Stimulated activated naive CD8-positive, alpha-beta T cell treated with anti-CD3 and anti-CD28 coated beads, Interleukin-15, Interleukin-2, amounts not matched to agents 100 U/mL and 50 U/mL, for 24 hours (primary cell): ENCODE data around the gene RAC2.

ENCODE experiments used
- ATAC-seq: fragments of 150-1000 bp; cut with Tn5 transposase; one replicate; pipeline ENCODE4 v1.10.0; 2021
- DNase-seq: peaks from one replicate; pipeline ENCODE4 v3.0.0; 2021

RAC2 gene

DNA sequence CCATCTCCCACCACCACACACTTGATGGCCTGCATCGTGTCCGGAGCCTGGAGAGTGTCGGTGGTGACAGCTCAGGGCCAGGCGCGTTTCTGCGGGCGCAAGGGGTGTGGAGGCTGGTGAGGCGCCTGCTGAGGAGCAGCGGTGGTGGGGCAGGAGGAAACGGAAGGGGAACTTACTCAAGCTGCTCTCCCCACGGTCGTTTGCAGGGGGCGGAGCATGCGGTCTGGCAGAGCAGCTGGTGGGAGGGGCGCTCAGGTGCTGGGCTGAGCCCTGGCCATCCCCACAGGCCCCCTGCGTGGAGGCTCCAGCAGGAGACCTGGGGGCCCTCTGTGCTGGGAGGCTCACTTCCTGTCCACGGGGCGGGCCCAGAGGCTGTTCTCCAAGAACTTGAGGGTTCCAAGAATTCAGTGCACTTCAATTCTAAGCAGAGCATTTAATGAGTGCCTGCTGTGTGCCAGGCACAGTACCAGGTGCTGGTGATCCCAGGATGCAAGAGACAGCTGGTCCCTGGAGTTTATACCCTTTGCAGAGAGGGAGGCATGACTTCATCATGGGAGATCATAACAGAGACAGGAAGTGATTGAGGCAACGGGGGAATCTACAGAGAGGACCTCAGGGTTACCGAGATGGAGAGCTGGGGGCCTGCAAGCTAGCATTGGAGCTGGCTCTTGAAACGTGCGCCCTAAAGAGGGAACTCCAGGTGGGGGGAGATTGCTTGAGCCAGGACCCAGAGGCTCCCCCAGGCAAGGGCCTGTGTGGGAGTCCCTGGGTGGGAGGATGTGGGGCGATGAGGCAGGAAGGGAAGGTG lies at the start of gene RAC2:
TSS of gene RAC2 (minus strand) at position 156 of the 808 bp plus-strand sequence. CDS start at position 35, 121 bp downstream.
- ATAC-seq (peak; percentile 67), DNase-seq (peak; percentile 95)

- DNase-seq (no peak), ATAC-seq (no peak)
Observed at GRCh38 chr22:37293172-37293571, 49.1 kb upstream of the RAC2 start.

DNA sequence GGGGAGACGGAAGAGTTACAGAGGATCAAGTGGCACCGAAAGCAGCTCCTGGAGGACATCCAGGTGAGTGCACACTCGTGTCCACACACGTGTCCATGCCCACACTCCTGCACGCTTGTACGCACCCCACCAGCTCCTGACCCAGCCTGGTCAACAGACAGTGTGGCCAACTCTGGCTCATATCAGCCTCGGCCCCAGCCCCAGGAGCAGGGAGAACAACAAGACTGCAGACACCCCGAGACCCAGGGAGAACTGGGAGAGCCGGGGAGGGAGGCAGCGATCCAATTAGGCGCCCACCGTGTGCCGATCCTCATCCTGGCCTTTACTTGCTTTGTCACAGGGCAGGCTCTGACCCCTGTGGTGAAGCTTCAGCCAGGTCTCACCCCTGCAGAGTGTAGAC lies 48.6 kb upstream of the RAC2 start:
- ATAC-seq, result no peak
- no peak for DNase-seq

DNA sequence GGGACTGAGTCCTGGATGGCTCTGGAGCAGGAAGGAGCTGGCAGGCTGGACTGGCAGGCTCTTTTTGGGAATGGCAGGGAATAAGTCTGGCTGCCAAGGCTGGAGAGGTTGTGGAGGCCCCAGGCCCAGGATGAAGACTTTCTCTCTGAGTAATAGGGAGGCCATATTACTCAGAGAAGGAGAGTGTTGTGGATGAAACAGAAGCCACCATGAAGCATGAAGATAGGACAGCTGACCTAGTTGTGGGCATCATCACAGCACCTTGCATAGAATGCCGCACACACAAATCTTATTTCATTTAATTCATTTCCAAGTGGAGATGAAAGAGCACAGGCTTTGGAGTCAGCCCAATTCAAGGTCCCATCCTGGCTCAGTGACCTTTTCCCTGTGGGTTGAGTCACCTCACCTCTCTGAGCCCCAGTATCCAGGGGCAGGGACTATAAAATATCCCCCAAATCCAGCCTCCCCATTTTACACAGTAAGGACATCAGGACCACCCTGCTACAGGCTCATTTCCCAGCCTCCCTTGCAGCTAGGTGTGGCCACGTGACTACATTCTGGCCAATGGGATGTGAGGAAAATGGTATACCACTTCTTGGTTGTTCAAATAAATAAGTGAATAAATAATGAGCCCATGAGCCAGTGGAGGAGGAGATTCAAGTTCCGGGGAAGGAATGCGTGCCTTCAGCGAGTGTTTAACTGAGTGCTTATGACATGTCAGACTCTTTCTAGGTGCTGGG lies 47.7 kb upstream of the RAC2 start:
- DNase-seq (no peak), ATAC-seq (no peak)

DNA sequence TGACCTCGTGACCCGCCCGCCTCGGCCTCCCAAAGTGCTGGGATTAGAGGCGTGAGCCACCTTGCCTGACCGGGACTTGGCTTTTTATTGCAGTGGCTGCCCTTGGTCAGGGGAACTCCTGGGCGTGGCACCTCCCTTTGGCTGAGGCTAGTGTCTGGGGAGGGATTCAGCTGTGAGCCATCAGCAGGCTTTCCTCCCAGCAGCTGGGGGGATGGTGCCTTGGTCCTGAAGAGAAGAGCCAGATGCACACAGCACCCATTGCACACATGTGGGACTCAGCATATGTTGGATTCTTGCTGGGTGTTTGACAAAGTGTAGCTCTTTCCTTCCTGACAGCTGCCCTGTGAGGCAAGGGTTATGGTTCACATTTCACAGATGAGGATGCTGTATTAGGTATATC lies 46.7 kb upstream of the RAC2 start:
- DNase-seq (no peak), ATAC-seq (no peak)

GRCh38 chr22:37289156-37289735 lies 45.2 kb upstream of the RAC2 start:
- ATAC-seq (peak; percentile 42), DNase-seq (no peak)

GRCh38 chr22:37288521-37288920 lies 44.5 kb upstream of the RAC2 start:
- ATAC-seq (no peak), DNase-seq (no peak)

GRCh38 chr22:37287550-37287951 lies 43.5 kb upstream of the RAC2 start:
- ATAC-seq, result peak; percentile 38
- DNase-seq, result no peak

GRCh38 chr22:37285937-37286336 lies 41.9 kb upstream of the RAC2 start:
- ATAC-seq (no peak), DNase-seq (no peak)

- no peak for ATAC-seq
- DNase-seq, result peak; percentile 48
Observed at GRCh38 chr22:37284805-37285355, 40.8 kb upstream of the RAC2 start.

DNA sequence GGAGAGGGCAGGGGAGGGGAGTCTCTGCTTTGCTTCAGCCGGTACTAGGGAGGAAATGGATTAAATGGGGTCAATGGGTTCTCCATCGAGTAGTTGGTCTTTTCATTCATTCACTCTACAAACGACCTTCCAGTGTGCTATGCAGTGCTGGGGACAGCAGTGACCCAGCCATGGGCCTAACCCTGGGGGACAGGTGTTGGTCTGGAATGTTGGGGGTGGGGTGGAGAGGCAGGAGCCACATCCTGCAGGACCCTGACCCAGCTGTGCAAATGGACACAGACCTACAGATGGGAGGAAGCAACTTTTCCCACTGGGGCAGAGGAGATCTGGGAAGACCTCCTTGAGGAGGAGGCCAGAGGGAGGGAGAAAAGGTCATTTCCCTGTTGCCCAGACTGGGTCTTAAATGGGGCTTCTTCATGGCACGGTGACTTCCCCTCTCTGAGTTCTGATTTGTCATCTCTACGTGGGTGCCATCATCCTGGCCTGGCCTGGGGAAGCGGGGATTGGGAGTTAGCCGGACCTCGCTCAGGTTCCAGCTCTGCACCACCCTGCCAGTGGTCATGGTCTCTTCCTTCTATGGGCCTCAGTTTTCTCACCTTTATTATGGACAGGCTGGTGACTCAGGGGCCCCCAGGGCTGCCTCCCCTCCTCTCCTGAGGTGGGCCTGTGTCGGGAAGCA lies 40.2 kb upstream of the RAC2 start:
- ATAC-seq (no peak), DNase-seq (no peak)

GRCh38 chr22:37283393-37283937 lies 39.4 kb upstream of the RAC2 start:
- DNase-seq (peak; percentile 60), ATAC-seq (no peak)

DNA sequence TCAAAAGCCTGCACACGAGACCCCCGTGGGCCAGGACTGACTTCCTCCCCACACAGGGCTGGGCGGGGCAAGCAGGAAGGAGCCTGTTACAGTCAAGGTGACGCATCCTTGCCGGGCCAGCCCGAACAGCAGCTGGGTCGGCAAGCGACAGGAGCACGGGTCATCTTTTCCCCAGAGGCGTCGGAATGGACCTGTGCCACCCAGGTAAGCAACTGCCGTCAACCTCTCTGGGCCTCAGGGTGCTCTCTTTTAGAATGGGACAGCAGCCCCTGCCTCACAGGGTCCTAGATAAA lies 38.3 kb upstream of the RAC2 start, which contains the start of gene CYTH4:
TSS of gene CYTH4 (plus strand) at position 124 of the 293 bp plus-strand sequence. CDS start at position 186, 62 bp downstream.
- peak; percentile 88 for DNase-seq
- peak; percentile 92 for ATAC-seq

GRCh38 chr22:37281646-37282384 lies 37.7 kb upstream of the RAC2 start:
- ATAC-seq (peak; percentile 42), DNase-seq (peak; percentile 44)

- DNase-seq, result no peak
- ATAC-seq, result no peak
Observed at GRCh38 chr22:37281195-37281594, 37.1 kb upstream of the RAC2 start.

DNA sequence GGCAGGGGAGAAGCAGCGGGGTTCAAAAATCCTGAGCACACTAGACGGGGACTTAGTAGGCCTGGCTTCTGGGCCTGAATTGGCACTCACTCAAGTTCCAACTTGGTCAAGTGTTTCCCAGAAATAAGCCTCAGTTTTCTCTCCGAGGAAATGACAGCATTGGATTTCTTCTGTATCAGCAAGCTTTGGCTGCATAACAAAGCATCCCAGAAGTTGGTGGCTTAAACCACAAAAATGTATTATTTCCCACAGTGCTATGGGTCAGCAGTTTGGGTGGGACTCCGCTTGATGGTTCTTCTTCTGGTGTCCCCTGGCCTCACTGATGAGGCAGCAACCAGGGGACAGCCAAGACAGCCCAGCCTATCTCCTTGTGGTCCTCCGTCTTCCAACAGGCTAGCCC lies 36.6 kb upstream of the RAC2 start:
- no peak for ATAC-seq
- no peak for DNase-seq

DNA sequence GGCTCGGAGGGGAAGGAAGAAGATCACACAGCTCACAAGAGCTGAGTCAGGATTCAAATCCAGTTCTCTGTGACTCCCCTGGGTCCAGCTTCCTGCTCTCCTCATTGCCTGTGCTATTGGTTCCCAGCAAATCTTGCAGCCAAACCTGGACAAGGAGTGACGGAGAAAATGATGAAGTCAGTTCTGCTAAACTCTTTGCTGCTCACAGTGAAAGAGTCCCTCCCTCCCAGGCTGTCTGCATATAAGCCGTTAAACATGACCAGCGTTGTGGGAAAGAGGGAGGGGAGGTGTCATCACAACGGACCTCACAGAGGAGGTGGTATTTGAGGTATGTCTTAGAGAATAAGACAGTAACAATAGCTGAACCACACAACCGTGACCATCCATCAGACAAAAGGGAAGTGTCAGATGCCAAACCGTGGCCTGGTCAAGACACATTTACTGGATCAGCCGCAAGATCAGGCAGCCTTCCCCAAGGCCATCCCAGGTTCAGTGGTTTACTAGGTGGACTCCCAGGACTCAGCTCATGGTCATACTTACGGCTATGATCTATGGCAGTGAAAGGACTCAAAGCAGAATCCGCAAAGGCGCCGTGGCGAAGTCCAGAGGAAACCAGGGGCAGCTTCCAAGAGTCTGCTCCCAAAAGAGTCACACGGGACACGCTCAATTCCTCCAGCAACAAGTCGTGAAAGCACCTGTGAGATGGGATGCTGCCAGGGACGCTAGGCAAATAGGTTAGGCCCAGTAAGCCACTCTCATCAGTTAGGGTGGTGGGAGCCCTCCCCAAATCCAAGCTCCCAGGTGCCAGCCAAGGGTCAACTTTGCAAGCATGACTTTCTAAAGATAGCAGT lies 35.5 kb upstream of the RAC2 start:
- DNase-seq (no peak), ATAC-seq (no peak)

DNA sequence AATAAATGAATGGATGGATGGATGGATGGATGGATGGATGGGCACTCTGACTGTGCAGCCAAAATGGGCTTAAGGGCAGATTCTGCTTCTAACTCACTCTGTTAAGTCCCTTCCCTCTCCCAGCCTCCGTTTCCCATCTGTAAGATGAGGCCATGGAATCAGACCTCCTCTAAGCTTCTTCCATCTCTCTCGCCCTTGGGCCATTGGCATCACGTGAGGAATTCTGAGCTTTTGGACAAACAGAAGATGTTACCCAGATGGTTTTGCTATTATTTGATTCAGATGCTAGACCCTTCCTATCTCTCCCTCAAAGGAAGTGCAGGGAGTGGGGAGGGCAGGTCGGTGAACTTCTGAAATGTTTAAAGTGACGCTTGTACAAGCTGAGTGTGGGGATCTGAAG lies 34.2 kb upstream of the RAC2 start:
- no peak for DNase-seq
- ATAC-seq, result no peak

DNA sequence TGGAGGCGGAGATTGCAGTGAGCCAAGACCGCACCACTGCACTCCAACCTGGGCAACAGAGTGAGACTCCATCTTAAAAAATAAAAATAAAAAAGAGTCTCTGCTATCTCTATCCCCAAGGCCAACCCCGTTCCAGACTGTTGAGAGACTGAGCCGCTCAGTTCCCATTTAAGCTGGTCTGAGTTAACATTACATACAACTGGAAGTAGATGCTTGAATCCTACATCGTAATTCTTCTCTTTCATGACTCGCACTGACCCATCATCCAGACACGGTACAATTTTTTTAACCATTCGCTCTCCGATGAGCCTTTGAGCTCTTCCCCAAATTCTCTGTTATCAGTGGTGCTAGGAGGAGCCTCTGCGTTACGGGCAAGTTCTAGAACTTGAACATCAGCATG lies 33.3 kb upstream of the RAC2 start:
- no peak for ATAC-seq

GRCh38 chr22:37276776-37277175 lies 32.7 kb upstream of the RAC2 start:
- DNase-seq (no peak), ATAC-seq (no peak)

More for the DNA sequence above, 33.3 kb upstream of the RAC2 start:
- no peak for DNase-seq
